H1 (cell line): Measurements from ENCODE around the gene NUP85.

Experiments
- BRCA1 ChIP-seq: IDR thresholded peaks from 2 replicates; pipeline ENCODE4 v1.6.1; 2012; ENCODE audit warnings: low read depth, low read length, improper control_type of control experiment
- CEBPB ChIP-seq: IDR thresholded peaks from 2 replicates; pipeline ENCODE4 v1.6.1; 2012; ENCODE audit warnings: low read depth, low read length
- EZH2 ChIP-seq: fragments of 200-600 bp; sonication (generic); IDR thresholded peaks from 2 replicates; pipeline ENCODE4 v1.7.1; 2012; ENCODE audit warnings: low read depth, mild to moderate bottlenecking, moderate library complexity, low read length, inconsistent platforms; ENCODE audit not compliant: severe bottlenecking
- SIN3A ChIP-seq, 2 experiments: IDR thresholded peaks in 1 of 2; conservative IDR thresholded peaks in 1 of 2; 2 replicates each; pipeline ENCODE4 v1.6.1; 2011 to 2012; ENCODE audit warnings: low read length in 2 of 2, improper control_type of control experiment in 1 of 2, low read depth in 1 of 2, mild to moderate bottlenecking in 1 of 2
- TBP ChIP-seq: IDR thresholded peaks from 2 replicates; pipeline ENCODE4 v1.6.1; 2011; ENCODE audit warnings: low read depth, low read length, improper control_type of control experiment
- TF ChIP-seq, protein P1 (sequence below), 3 experiments: IDR thresholded peaks; 1 replicate in 2 of 3; 2 replicates in 1 of 3; pipeline versions ENCODE4 v1.5.1 to v1.6.1; 2011; ENCODE audit warnings: low read length in 3 of 3, mild to moderate bottlenecking in 3 of 3, inconsistent platforms in 2 of 3, low read depth in 1 of 3, moderate library complexity in 1 of 3; ENCODE audit not compliant: insufficient read depth in 1 of 3; ENCODE audit errors: control extremely low read depth in 1 of 3

DNA sequence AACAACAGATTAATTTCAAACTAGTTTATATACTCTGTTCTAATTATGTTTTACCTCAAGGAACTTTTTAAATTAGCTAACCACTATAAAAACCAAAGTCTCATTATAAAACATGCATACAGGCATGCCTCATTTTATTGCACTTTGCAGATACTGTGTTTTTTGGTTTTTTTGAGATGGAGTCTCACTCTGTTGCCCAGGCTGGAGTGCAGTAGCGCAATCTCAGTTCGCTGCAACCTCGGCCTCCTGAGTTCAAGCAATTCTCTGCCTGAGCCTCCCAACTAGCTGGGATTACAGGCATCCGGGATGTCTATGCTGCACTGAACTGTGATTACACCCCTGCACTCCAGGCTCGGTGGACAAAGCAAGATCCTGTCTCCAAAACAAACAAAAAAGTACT is 42.4 kb upstream of the NUP85 start:
- TF ChIP-seq CEBPB (no peak), TBP (no peak), EZH2 (no peak), BRCA1 (no peak), SIN3A (conservative IDR thresholded peaks at IDR 0.05 in 1 of 2, IDR thresholded peaks at IDR 0.05 in 1 of 2; ENCODE audit: low read depth in 1 of 2, low read length in 2 of 2) (no peak)
- TF ChIP-seq, protein P1, sequence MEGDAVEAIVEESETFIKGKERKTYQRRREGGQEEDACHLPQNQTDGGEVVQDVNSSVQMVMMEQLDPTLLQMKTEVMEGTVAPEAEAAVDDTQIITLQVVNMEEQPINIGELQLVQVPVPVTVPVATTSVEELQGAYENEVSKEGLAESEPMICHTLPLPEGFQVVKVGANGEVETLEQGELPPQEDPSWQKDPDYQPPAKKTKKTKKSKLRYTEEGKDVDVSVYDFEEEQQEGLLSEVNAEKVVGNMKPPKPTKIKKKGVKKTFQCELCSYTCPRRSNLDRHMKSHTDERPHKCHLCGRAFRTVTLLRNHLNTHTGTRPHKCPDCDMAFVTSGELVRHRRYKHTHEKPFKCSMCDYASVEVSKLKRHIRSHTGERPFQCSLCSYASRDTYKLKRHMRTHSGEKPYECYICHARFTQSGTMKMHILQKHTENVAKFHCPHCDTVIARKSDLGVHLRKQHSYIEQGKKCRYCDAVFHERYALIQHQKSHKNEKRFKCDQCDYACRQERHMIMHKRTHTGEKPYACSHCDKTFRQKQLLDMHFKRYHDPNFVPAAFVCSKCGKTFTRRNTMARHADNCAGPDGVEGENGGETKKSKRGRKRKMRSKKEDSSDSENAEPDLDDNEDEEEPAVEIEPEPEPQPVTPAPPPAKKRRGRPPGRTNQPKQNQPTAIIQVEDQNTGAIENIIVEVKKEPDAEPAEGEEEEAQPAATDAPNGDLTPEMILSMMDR (IDR thresholded peaks at IDR 0.05; ENCODE audit: control extremely low read depth in 1 of 3, insufficient read depth in 1 of 3, low read depth in 1 of 3, low read length in 3 of 3): no peak
